AG09309 (cell line): Measurements from ENCODE around the gene ZBTB8A.
"Not testable (repeated sequence)": the region's sequence is repeated elsewhere in the genome, so short reads cannot be mapped to it uniquely, and the experiment has no call there.

ENCODE experiments used
- DNase-seq: peaks from one replicate; pipeline ENCODE4 v3.0.0-alpha.2; 2010; ENCODE audit warnings: low read depth
- H3K4me3 ChIP-seq: 2 replicates; pipeline ENCODE4 v1.5.1; 2011; ENCODE audit warnings: mild to moderate bottlenecking, low read depth, low read length, moderate library complexity; ENCODE audit not compliant: control insufficient read depth
- TF ChIP-seq, protein P1 (sequence below): IDR thresholded peaks from 2 replicates; pipeline ENCODE4 v1.5.1; 2011; ENCODE audit warnings: mild to moderate bottlenecking, low read depth, low read length, inconsistent platforms; ENCODE audit not compliant: insufficient read depth, control insufficient read depth; ENCODE audit errors: missing control alignments

Gene ZBTB8A

DNA sequence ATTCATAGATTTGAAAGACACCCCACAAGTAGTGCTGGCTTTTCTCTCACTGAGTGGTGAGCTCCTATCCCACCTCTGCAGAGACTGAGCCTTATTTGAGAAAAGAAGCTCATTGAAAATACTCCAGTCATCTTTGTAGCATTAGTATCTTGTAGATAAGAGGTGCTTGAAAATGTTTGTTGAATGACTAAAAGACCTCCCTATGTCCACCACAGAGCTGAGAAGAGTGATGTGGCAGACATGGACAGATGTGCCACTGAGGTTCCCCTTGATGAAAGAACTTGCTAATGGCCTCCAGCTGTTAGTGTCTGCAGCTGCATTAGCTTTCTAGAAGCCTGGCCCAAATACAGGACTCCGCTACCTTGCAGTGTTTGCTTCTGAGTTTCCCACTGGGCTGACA lies 29.3 kb upstream of the ZBTB8A start:
- no peak for DNase-seq
- TF ChIP-seq, protein P1, sequence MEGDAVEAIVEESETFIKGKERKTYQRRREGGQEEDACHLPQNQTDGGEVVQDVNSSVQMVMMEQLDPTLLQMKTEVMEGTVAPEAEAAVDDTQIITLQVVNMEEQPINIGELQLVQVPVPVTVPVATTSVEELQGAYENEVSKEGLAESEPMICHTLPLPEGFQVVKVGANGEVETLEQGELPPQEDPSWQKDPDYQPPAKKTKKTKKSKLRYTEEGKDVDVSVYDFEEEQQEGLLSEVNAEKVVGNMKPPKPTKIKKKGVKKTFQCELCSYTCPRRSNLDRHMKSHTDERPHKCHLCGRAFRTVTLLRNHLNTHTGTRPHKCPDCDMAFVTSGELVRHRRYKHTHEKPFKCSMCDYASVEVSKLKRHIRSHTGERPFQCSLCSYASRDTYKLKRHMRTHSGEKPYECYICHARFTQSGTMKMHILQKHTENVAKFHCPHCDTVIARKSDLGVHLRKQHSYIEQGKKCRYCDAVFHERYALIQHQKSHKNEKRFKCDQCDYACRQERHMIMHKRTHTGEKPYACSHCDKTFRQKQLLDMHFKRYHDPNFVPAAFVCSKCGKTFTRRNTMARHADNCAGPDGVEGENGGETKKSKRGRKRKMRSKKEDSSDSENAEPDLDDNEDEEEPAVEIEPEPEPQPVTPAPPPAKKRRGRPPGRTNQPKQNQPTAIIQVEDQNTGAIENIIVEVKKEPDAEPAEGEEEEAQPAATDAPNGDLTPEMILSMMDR, result no peak
- no peak overlapping the region for H3K4me3 ChIP-seq

DNA sequence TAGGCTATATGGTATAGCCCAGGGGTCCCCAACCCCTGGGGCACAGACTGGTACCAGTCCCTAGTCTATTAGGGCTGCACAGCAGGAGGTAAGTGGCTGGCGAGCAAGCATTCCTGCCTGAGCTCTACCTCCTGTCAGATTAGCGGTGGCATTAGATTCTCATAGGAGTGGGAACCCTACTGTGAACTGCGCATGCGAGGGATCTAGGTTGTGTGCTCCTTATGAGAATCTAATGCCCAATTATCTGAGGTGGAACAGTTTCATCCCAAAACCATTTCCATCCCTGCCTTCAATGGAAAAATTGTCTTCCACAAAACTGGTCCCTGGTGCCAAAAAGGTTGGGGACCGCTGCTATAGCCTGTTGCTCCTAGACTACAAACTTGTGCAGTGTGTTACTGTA lies 22.8 kb upstream of the ZBTB8A start:
- DNase-seq, result no peak
- H3K4me3 ChIP-seq, result no peak overlapping the region
- TF ChIP-seq, protein P1, result no peak

DNA sequence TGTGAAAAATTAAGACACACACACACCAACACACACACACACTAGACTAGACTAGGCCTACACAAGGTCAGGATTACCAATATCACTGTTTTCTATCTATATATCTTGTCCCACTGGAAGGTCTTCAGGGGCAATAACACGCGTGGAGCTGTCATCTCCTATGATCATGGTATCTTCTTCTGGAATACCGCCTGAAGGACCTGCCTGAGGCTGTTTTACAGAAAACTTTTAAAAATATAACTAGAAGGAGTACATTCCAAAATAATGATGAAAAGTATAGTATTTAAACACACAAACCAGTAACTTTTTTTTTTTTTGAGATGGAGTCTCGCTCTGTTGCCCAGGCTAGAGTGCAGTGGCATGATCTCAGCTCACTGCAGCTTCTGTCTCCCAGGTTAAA lies 20.3 kb upstream of the ZBTB8A start:
- TF ChIP-seq, protein P1, result no peak
- DNase-seq, result no peak
- H3K4me3 ChIP-seq, result no peak overlapping the region

DNA sequence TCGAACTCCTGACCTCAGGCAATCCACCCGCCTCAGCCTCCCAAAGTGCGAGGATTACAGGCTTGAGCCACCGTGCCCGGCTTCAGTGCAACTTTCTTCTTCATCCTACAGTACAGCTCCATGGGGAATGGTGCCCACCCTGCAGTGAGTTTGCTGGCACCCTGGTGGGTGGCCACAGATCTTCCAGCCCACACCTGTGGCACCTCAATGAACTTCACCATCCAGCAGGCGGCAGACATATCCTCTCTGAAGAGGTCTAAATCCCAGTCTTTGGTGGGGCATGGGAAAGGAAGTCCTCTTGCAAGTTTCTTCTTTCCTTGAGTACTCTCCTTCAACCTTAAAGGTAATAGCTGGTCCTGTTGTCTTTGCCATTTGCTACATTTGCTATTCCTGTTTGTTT lies 18.1 kb upstream of the ZBTB8A start:
- TF ChIP-seq, protein P1, result no peak
- no peak for DNase-seq
- no peak overlapping the region for H3K4me3 ChIP-seq

DNA sequence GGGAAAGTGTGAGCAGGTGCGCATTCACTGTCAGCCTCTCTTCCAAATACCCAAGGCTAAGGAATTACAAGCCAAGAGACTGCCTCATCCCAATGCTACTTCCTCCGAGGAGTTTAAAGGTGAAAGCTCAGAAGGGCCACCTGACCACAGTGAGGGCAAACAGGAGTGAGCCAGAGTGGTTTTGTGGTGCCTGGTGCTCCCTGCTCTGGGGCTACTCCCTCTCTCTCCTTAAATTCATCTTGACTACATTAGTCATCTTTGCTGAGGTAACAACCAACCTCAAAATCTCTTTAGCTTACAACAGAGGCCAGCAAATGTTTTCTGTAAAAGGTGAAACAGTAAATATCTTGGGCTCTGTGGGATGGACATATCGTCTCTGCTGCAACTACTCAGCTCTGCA lies 14.2 kb upstream of the ZBTB8A start:
- no peak for DNase-seq
- TF ChIP-seq, protein P1, result no peak
- no peak overlapping the region for H3K4me3 ChIP-seq

DNA sequence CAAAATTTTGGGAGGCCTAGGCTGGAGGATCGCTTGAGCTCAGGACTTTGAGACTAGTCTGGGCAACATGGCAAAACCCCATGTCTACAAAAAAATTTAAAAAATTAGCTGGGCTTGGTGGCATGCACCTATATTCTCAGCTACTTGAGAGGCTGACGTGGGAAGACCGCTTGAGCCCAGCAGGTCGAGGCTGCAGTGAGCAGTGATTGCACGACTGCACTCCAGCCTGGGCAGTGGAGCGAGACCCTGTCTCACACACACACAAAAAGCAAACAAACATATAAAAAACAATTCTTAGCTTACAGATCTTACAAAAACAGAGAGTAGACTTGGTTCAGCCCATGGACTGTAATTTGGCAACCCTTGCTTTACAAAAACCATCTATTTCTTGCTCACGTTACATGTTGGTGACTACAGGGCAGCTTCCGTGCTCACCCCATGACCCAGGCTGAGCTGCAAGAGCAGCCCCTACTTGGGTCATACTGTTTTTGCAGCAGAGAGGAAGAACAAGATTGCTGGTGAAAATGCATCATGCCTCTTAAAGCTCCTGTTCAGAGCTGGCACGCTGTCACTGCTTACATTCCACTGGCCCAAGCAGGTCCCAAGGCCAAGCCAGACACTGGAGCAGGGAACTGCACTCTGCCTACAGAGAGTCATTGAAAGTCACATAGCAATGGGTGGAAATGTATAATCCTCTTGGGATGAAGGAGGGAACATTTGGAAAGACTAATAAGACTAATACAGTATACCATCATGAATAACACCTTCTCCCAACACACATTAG lies 13.4 kb upstream of the ZBTB8A start:
- DNase-seq, result no peak

DNA sequence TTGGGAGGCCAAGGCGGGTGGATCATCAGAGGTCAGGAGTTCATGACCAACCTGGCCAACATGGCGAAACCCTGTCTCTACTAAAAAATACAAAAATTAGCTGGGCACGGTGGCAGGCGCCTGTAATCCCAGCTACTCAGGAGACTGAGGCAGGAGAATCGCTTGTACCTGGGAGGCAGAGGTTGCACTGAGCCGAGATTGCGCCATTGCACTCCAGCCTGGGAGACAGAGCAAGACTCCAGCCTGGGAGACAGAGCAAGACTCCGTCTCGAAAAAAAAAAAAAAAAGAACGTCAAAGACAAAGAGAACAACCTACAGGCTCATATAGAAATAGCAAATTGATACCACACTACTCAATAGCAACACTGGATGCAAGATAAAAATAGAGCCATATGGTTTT lies 10.7 kb upstream of the ZBTB8A start:
- DNase-seq, H3K4me3 ChIP-seq: not testable (repeated sequence)

More for the DNA sequence above, 13.4 kb upstream of the ZBTB8A start:
- TF ChIP-seq, protein P1, result no peak
- no peak overlapping the region for H3K4me3 ChIP-seq
